ENCODE data around the gene MAP2K5.

DNA sequence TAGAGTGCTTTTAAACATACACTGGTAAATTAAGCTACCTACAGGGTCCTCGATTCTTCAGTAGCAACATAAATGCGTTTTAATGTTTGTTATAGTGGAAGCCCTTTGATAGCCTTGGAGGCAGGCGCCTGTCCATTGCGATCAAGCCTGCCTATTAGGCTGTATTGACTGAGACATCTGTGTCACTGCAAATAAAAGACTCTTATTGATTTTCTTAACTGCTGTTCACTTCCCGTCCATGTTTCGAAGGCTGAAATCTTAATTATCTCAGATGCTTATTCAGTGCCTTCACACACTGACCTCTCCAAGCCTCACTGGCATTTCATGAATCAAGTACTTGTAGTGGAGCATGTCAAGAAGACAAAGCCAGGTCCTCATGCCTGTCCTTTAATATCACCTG lies 51.1 kb downstream of the MAP2K5 start:
- no peak for TF ChIP-seq POLR2A (IDR thresholded peaks at IDR 0.05)
- no peak for TF ChIP-seq CTCF (IDR thresholded peaks at IDR 0.05)

All from tibial nerve (tissue), 3 donors.